Neural cell (in vitro differentiated cells): ENCODE results near the gene ZNF687. TPM values are rescaled to one million over a fixed set of nuclear protein-coding genes. Genes with fewer than 3 reads are reported as not detected.

Experiments
- H2AFZ ChIP-seq: fragments of 200-600, 300-800 bp; sonication (generic), shearing (Covaris generic); 2 replicates; pipeline ENCODE4 v1.6.0; 2014; ENCODE audit warnings: low read depth, mild to moderate bottlenecking, antibody characterized with exemption, low read length, moderate library complexity
- H3F3A ChIP-seq: fragments of 200-600 bp; shearing (Covaris generic); 2 replicates; pipeline ENCODE4 v1.6.1; 2016; ENCODE audit warnings: mild to moderate bottlenecking, moderate library complexity, mixed read lengths, antibody characterized with exemption, low read length; ENCODE audit not compliant: insufficient read depth, poor library complexity, severe bottlenecking
- H3K27ac ChIP-seq: fragments of 200-600, 300-800 bp; sonication (generic), shearing (Covaris generic); 2 replicates; pipeline ENCODE4 v1.5.1; 2014; ENCODE audit warnings: mild to moderate bottlenecking, low read length, moderate library complexity
- H3K27me3 ChIP-seq: fragments of 300-800, 200-600 bp; sonication (generic), shearing (Covaris generic); 2 replicates; pipeline ENCODE4 v1.6.0; 2014; ENCODE audit warnings: mild to moderate bottlenecking, low read depth, low read length, moderate library complexity; ENCODE audit not compliant: insufficient read depth
- H3K36me3 ChIP-seq: fragments of 300-800, 200-600 bp; sonication (generic), shearing (Covaris generic); 2 replicates; pipeline ENCODE4 v1.5.1; 2014; ENCODE audit warnings: mild to moderate bottlenecking, antibody characterized with exemption, low read length, moderate library complexity; ENCODE audit not compliant: insufficient read depth
- H3K4me2 ChIP-seq: fragments of 300-800, 200-600 bp; sonication (generic), shearing (Covaris generic); 2 replicates; pipeline ENCODE4 v1.6.0; 2014; ENCODE audit warnings: mild to moderate bottlenecking, low read length
- H3K4me3 ChIP-seq: fragments of 300-800, 200-600 bp; sonication (generic), shearing (Covaris generic); 2 replicates; pipeline ENCODE4 v1.5.1; 2014; ENCODE audit warnings: mild to moderate bottlenecking, low read length, moderate library complexity
- H3K79me2 ChIP-seq: fragments of 200-600 bp; shearing (Covaris generic); replicated peaks from 2 replicates; pipeline ENCODE4 v1.6.0; 2014; ENCODE audit warnings: mild to moderate bottlenecking, low read length, moderate library complexity; ENCODE audit not compliant: insufficient read depth
- H3K9ac ChIP-seq: fragments of 300-800, 200-600 bp; sonication (generic), shearing (Covaris generic); 2 replicates; pipeline ENCODE4 v1.6.1; 2016; ENCODE audit warnings: mild to moderate bottlenecking, low read length, mixed read lengths
- H3K9me2 ChIP-seq: fragments of 200-600 bp; shearing (Covaris generic); 2 replicates; pipeline ENCODE4 v1.6.1; 2016; ENCODE audit warnings: mild to moderate bottlenecking, low read length, mixed read lengths; ENCODE audit not compliant: insufficient read depth
- H3K9me3 ChIP-seq: fragments of 200-600, 300-800 bp; sonication (generic), shearing (Covaris generic); 2 replicates; pipeline ENCODE4 v1.6.1; 2016; ENCODE audit warnings: mild to moderate bottlenecking, mixed run types, low read length, moderate library complexity, mixed read lengths
- H4K20me1 ChIP-seq: fragments of 200-600 bp; shearing (Covaris generic); 2 replicates; pipeline ENCODE4 v1.6.1; 2016; ENCODE audit warnings: mild to moderate bottlenecking, mixed run types; ENCODE audit not compliant: insufficient read depth
- EP300 ChIP-seq: fragments of 450-650 bp; conservative IDR thresholded peaks from 2 replicates; pipeline ENCODE4 v1.6.1; 2014; ENCODE audit warnings: antibody characterized with exemption, mild to moderate bottlenecking, moderate library complexity; ENCODE audit not compliant: poor library complexity, severe bottlenecking
- EZH2 ChIP-seq: fragments of 200-600, 300-800 bp; shearing (Covaris generic), sonication (generic); IDR thresholded peaks from 2 replicates; pipeline ENCODE4 v1.6.1; 2014; ENCODE audit warnings: antibody characterized with exemption, low read length, borderline replicate concordance, mild to moderate bottlenecking; ENCODE audit not compliant: insufficient read depth, poor library complexity, severe bottlenecking
- MXI1 ChIP-seq: fragments of 450-650 bp; conservative IDR thresholded peaks from 2 replicates; pipeline ENCODE4 v1.6.1; 2014; ENCODE audit warnings: antibody characterized with exemption, mild to moderate bottlenecking; ENCODE audit not compliant: poor library complexity, severe bottlenecking
- POLR2AphosphoS5 ChIP-seq: IDR thresholded peaks from 2 replicates; pipeline ENCODE4 v1.6.1; 2012
- SMC3 ChIP-seq: fragments of 450-650 bp; conservative IDR thresholded peaks from 2 replicates; pipeline ENCODE4 v1.6.1; 2014; ENCODE audit warnings: antibody characterized with exemption, mild to moderate bottlenecking, moderate library complexity; ENCODE audit not compliant: poor library complexity
- TAF1 ChIP-seq: IDR thresholded peaks from 2 replicates; pipeline ENCODE4 v1.6.1; 2012; ENCODE audit warnings: low read depth
- polyA plus RNA-seq: library from polyadenylated mRNA; depleted of rRNA; stranded (reverse); fragments of >200 nt; gene quantifications from 2 replicates; pipeline ENCODE4 v1.2.3, GENCODE V29; 2014
- TF ChIP-seq, protein P1 (sequence below): fragments of 450-650 bp; IDR thresholded peaks from 2 replicates; pipeline ENCODE4 v1.5.1; 2014; ENCODE audit warnings: antibody characterized with exemption, mild to moderate bottlenecking, moderate library complexity; ENCODE audit not compliant: poor library complexity, severe bottlenecking
- TF ChIP-seq, protein P2 (sequence below): IDR thresholded peaks from 2 replicates; pipeline ENCODE4 v1.6.1; 2012; ENCODE audit warnings: borderline replicate concordance

ZNF687 gene
- polyA plus RNA-seq, 1 donor from 2014 or later = 6.9 TPM

DNA sequence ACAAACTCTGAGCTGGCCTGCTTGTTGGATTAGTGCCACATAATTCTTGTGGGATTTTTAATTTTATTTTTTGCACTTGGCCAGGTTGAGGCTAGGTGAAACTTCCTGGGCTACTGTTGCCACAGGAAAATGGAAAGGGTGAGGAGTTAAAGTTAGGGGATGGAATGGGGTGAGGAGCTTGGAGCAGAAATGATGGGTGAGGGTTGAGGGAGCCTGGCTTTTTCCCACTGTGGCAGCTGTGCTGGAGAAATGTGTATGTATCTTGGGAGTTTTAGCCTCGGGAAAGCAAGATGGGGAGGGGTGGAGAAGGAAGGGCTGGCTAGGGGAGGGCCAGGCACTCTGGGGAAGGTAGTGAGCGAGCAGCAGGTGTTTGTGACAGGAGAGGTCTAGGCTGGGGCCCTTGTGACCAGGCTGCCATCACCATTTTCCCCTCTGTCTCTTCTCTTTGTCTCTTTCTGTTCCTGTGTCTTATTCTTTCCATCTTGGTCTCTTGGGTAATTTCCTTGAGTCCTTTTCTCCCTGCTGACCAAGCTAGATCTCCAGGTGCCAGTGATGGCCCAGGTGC lies 2.0 kb downstream of the ZNF687 start:
- Histone ChIP-seq H3K27me3 (no peaks in the 10 kb centered on the region), H3K9me3 (no peaks in the 10 kb centered on the region), H3K79me2 (peaks cover 13% of the 10 kb centered on the region), H2AFZ (no peak overlapping the region), H3K9ac (no peak overlapping the region), H4K20me1 (no peaks in the 10 kb centered on the region), H3K9me2 (no peaks in the 10 kb centered on the region), H3K4me3 (peak overlapping the region; percentile 83), H3K4me2 (no peak overlapping the region), H3F3A (no peaks in the 10 kb centered on the region), H3K27ac (no peak overlapping the region), H3K36me3 (peaks cover 6% of the 10 kb centered on the region)
- no peak for TF ChIP-seq EZH2
- no peak for TF ChIP-seq EP300
- no peak for TF ChIP-seq MXI1
- TF ChIP-seq, protein P1, sequence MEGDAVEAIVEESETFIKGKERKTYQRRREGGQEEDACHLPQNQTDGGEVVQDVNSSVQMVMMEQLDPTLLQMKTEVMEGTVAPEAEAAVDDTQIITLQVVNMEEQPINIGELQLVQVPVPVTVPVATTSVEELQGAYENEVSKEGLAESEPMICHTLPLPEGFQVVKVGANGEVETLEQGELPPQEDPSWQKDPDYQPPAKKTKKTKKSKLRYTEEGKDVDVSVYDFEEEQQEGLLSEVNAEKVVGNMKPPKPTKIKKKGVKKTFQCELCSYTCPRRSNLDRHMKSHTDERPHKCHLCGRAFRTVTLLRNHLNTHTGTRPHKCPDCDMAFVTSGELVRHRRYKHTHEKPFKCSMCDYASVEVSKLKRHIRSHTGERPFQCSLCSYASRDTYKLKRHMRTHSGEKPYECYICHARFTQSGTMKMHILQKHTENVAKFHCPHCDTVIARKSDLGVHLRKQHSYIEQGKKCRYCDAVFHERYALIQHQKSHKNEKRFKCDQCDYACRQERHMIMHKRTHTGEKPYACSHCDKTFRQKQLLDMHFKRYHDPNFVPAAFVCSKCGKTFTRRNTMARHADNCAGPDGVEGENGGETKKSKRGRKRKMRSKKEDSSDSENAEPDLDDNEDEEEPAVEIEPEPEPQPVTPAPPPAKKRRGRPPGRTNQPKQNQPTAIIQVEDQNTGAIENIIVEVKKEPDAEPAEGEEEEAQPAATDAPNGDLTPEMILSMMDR = no peak

DNA sequence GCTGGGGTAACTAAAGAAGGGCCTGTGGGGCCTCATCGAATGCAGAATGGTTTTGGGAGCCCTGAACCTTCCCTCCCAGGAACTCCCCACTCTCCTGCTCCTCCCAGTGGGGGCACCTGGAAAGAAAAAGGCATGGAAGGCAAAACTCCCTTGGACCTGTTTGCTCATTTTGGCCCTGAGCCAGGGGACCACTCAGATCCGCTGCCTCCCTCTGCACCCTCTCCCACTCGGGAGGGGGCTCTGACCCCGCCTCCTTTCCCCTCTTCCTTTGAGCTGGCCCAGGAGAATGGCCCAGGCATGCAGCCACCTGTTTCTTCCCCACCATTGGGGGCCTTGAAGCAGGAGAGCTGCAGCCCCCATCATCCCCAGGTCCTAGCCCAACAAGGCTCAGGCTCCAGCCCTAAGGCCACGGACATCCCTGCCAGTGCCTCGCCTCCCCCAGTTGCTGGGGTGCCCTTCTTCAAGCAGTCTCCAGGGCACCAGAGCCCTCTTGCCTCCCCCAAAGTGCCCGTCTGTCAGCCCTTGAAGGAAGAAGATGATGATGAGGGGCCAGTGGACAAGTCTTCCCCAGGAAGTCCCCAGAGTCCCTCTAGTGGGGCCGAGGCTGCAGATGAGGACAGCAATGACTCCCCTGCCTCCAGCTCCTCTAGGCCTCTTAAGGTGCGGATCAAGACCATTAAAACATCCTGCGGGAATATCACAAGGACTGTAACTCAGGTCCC lies 4.7 kb downstream of the ZNF687 start:
- no peak for TF ChIP-seq MXI1
- no peak for TF ChIP-seq EP300
- TF ChIP-seq, protein P1 = no peak
- no peak for TF ChIP-seq SMC3
- TF ChIP-seq, protein P2, sequence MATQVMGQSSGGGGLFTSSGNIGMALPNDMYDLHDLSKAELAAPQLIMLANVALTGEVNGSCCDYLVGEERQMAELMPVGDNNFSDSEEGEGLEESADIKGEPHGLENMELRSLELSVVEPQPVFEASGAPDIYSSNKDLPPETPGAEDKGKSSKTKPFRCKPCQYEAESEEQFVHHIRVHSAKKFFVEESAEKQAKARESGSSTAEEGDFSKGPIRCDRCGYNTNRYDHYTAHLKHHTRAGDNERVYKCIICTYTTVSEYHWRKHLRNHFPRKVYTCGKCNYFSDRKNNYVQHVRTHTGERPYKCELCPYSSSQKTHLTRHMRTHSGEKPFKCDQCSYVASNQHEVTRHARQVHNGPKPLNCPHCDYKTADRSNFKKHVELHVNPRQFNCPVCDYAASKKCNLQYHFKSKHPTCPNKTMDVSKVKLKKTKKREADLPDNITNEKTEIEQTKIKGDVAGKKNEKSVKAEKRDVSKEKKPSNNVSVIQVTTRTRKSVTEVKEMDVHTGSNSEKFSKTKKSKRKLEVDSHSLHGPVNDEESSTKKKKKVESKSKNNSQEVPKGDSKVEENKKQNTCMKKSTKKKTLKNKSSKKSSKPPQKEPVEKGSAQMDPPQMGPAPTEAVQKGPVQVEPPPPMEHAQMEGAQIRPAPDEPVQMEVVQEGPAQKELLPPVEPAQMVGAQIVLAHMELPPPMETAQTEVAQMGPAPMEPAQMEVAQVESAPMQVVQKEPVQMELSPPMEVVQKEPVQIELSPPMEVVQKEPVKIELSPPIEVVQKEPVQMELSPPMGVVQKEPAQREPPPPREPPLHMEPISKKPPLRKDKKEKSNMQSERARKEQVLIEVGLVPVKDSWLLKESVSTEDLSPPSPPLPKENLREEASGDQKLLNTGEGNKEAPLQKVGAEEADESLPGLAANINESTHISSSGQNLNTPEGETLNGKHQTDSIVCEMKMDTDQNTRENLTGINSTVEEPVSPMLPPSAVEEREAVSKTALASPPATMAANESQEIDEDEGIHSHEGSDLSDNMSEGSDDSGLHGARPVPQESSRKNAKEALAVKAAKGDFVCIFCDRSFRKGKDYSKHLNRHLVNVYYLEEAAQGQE = no peak
- no peak for TF ChIP-seq TAF1
- no peak for TF ChIP-seq POLR2AphosphoS5
- H3K4me2 ChIP-seq = no peak overlapping the region
- H3F3A ChIP-seq = no peaks in the 10 kb centered on the region
- H3K9me3 ChIP-seq = no peaks in the 10 kb centered on the region
- no peaks in the 10 kb centered on the region for H3K9me2 ChIP-seq
- no peak overlapping the region for H3K27ac ChIP-seq
- H3K9ac ChIP-seq = no peak overlapping the region
- no peaks in the 10 kb centered on the region for H4K20me1 ChIP-seq
- H2AFZ ChIP-seq = no peak overlapping the region
- H3K4me3 ChIP-seq = no peak overlapping the region
- H3K36me3 ChIP-seq = peaks cover 11% of the 10 kb centered on the region
- H3K27me3 ChIP-seq = no peaks in the 10 kb centered on the region
- peaks cover 13% of the 10 kb centered on the region for H3K79me2 ChIP-seq
